Activated CD8-positive, alpha-beta memory T cell treated with anti-CD3 and anti-CD28 coated beads for 4 hours (primary cell): Measurements from ENCODE around the gene VKORC1.

Source experiments
- DNase-seq, 2 donors: peaks; one replicate each; pipeline ENCODE4 v3.0.0-alpha.2; 2020; ENCODE audit warnings: low read depth in 2 of 2

VKORC1 gene

DNA sequence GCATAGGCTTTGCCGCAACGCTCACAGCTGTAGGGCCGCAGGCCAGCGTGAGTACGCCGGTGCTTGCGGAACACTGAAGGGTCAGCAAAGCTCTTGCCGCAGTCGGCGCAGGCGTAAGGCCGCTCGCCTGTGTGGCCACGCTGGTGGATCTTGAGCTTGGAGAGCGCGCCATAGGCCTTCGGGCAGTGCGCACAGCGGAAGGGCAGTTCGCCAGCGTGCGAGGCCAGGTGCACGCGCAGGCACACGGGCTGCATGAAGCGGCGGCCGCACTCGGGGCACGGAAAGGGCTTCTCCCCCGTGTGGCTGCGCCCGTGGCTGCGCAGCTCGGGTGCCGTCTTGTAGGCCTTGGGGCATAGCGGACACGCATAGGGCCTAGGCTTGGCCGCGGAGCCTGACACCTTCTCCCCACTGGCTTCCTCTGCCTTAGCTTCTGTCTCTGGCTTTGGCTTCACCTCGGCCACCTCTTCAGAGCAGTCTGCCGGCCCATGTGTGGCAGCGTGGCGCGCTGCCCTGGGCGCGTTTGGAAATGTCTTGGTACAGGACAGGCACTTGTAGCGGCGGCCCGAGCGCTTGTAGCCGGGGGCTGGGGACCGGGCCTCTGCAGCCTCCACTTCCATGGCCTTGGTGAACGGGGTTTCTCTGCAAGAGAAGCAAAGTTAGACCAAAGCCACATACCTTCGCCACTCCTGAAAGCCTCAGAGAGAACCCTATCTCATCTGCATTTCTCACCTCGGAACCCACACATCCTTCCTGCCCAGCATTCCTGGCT is 30.6 kb downstream of the VKORC1 start:
- no peak for DNase-seq

DNA sequence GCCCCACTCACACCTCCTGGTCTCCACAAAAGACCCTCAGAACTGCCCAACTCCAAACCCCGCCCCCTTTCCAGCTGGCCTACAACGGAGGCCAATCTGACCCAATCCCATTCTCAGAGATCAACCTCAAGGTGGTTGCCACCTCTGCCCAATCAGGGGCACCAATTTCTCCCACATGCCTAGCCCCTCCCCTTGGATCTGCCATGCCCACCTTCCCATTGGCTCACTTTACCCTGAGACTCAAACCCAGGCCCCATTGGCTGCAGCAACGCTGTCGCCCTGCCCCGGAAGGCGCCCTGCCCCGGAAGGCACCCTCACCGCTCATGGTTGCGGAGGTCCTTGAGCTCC is 31.1 kb downstream of the VKORC1 start:
- DNase-seq = no peak

DNA sequence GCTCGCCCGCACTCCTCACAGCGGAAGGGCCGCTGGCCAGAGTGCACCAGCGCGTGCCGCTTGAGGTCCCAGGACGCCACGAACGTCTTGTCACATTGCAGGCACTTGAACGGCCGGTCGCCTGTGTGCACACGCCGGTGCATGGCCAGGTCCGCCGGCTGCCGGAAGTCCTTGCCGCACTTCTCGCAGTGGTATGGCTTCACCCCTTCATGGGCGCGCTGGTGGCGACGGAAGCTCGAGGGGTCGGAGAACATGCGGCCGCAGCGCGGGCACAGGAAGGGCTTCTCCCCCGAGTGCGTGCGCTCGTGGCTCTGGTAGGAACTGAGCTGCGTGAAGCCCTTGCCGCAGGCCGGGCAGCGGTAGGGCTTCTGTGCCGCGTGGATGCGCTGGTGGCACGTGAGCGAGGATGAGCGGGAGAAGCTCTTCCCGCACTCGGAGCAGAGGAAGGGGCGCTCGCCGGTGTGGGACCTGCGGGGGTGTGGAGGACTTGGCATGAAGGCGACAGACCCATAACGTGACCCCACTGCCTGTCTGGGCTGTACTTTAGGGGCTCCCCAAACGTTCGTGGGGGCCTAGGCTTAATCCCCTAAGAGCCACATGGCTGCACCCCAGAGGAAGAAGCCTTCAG is 32.7 kb downstream of the VKORC1 start:
- no peak for DNase-seq

DNA sequence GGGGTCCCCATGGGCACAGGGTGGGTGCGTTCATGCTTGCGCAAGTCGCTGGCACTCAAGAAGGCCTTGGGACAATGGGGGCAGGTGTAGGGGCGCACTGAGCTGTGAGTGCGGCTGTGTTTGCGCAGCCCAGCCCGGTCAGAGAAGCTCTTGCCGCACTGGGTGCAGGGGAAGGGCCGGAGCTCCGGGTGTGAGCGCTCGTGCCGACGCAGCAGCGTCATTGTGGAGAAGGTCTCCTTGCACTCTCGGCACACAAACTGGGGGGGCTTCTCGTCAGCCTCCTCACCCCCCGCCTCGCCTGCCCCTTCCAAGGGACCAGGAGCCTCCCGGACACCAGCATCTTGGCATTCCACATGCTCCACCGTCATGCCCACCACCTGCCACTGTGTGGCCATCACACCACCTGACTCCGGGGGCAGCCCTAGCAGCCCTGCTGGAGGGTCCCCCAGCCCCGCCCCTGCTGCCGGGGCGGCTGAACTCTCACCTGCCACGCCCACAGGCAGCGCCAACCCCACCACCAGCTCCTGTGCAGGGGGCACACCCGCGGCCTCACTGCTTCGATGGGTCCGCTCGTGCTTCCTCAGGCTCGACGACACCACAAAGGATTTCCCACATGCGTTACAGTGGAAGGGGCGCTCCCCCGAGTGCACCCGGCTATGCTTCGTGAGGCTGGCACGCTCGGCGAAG is 33.3 kb downstream of the VKORC1 start:
- no peak for DNase-seq

DNA sequence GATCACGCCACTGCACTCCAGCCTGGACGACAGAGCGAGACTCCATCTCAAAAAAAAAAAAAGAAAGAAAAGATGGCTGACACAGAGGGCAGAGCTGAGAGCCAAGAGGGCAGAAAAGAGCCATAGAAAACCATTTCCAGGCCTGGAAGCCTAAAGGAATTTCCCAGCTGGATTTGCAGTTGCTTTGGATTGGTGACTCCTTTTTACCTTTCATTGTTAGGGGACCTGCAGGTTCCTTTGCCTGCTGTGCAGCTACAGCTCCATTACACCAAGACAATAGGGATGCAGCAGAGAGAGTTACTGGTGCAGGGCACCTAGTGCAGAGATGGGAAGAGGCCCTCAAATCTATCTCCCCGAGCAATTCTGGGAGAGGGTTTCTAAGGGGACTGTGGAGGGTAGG is 39.0 kb downstream of the VKORC1 start:
- DNase-seq = no peak

DNA sequence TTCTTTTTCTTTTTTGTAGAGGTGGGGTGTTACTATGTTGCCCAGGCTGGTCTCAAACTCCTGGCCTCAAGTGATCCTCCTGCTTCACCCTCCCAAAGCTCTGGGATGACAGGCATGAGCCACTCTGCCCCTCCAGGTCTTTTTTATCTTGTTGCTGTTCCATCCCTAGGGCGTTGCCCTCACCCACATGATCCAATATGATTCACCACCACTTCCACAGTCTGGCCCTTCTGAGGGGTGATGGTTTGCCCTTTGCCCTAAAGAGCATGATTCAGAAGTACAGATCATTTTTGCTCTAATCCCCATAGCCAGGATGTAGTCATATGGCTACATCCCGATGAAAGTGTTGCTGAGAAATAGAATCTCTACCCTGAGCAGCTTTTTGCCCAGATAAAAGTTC is 42.5 kb downstream of the VKORC1 start:
- DNase-seq = no peak

DNA sequence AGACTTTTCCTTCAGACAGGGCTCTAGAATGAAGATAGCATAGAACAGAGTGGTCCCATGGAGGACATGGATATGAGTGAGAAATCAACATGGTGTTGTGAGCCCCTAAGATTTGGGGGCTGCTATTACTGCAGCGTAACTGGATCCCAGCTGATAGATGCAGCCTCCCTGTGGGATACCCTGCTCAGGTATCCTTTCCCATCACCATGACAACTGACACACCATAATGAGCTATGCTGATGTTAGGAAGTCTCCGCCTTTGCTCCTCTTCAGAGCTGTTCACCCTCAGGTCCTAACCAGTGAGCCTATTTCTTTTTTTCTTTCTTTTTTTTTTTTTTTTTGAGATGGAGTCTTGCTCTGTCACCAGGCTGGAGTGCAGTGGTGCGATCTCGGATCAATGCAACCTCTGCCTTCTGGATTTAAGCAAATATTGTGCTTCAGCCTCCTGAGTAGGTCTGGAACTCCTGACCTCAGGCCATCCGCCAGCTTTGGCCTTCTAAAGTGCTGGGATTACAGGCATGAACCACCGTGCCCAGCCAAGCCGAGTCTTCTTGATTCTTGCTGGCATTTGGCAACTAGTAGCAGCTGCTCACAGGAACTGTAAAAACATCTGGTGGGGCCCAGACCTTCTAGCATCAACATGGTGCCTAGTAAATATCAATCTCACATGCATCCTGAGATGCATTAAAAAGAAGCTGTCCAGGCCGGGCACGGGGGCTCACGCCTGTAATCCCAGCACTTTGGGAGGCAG is 44.1 kb downstream of the VKORC1 start:
- DNase-seq = no peak

DNA sequence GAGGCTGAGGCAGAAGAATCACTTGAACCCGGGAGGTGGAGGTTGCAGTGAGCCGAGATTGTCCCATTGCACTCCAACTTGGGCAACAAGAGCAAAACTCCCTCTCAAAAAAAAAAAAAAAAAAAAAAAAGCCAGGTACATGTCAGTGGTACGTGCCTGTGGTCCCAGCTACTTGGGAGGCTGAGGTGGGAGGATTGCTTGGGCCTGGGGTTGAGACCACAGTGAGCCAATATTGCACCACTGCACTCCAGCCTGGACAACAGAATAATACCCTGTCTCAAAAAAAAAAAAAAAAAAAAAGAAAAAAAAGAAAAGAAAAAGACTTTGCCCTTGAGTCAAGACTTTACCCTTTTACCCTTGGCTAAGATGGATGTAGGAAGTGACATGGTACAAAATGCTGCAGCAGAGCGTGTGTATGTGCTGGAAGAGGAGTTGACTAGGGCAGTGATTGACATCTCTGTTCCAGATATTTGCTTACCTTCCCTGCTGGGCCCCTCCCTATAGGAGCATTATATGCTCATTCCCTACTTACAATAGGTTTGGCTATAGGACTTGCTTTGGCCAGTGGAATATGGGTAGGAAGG is 50.6 kb downstream of the VKORC1 start:
- DNase-seq = no peak

DNA sequence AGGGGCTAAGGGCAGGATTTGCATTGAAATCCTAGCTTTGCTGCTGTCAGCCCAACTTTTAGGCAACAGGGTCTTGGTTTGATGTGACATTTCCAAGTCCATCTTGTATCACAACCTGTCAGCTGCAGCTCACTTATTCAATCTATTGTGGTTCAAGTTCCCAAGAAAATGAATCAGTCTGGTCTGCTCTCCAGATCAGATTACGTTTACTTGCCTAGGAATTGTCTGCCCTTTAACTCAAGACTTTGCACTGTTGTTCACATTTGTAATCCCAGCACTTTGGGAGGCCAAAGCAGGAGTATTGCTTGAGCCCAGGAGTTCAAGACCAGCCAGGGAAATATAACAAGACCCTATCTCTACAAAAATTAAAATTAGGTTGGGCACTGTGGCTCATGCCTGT is 51.2 kb downstream of the VKORC1 start:
- no peak for DNase-seq

DNA sequence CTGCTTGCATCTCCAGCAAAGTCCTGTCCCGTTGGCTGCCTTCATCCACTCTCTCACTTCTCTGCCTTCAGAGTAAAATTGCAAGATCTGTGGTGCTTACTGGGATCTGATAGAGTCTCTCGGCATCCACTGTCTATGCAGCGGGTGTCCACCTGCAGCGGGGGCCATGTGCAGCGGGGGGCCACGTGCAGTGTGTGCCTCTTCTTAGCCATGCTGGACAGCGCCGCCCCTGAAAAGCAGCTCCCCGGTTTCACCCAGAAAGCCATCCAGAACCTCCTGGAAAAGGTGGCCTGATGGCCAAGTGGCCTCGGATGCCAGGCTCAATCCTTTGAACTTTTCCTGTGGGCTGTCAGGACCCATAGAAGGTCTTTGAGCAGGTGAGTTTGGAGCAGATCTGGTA is 51.7 kb downstream of the VKORC1 start:
- no peak for DNase-seq
